CD4-positive, alpha-beta memory T cell (primary cell): ENCODE results near the gene OSTF1. TPM values are rescaled to one million over a fixed set of nuclear protein-coding genes. Genes with fewer than 3 reads are reported as not detected.

ENCODE experiments used
- CTCF ChIA-PET: fragments of 350-600 bp; sonication (Branson Sonifier 250); formaldehyde crosslinking; loops from one replicate; lab custom pipeline; 2021; ENCODE audit warnings: inconsistent platforms; ENCODE audit not compliant: partially characterized antibody; lab: Charles Lee
- POLR2A ChIA-PET: fragments of 350-600 bp; sonication (Branson Sonifier 250); formaldehyde crosslinking; loops from one replicate; lab custom pipeline; 2021; ENCODE audit not compliant: partially characterized antibody; lab: Charles Lee
- DNase-seq, 5 donors: peaks; one replicate each; pipeline versions ENCODE4 v3.0.0 to v3.0.0-alpha.2; 2020 to 2022; ENCODE audit warnings: mixed read lengths in 1 of 5
- H3K27ac ChIP-seq: one replicate; pipeline ENCODE4 v1.7.0; 2013; ENCODE audit warnings: low read depth, low read length
- H3K27me3 ChIP-seq: 2 replicates; pipeline ENCODE4 v1.7.0; 2013; ENCODE audit warnings: mild to moderate bottlenecking, low read length, moderate library complexity; ENCODE audit not compliant: insufficient read depth
- H3K36me3 ChIP-seq: 2 replicates; pipeline ENCODE4 v1.7.0; 2013; ENCODE audit warnings: mild to moderate bottlenecking, low read length, moderate library complexity; ENCODE audit not compliant: insufficient read depth
- H3K4me1 ChIP-seq: 2 replicates; pipeline ENCODE4 v1.7.0; 2013; ENCODE audit warnings: mild to moderate bottlenecking, low read length, moderate library complexity; ENCODE audit not compliant: insufficient read depth
- H3K4me3 ChIP-seq, 2 donors: one replicate each; pipeline ENCODE4 v1.7.0; 2013; ENCODE audit warnings: low read length in 2 of 2, mild to moderate bottlenecking in 1 of 2
- H3K9me3 ChIP-seq, 2 donors: one replicate each; pipeline ENCODE4 v1.7.0; 2013; ENCODE audit warnings: low read length in 2 of 2, control low read depth in 1 of 2; ENCODE audit not compliant: control insufficient read depth in 1 of 2
- H3K27ac Mint-ChIP-seq, 7 donors: one replicate each; pipeline ENCODE4 v1.8.0; 2020 to 2021; ENCODE audit warnings: mixed read lengths in 7 of 7, mild to moderate bottlenecking in 6 of 7, inconsistent platforms in 3 of 7, moderate library complexity in 3 of 7
- H3K27me3 Mint-ChIP-seq, 2 donors: one replicate each; pipeline ENCODE4 v1.8.0; 2020 to 2021; ENCODE audit warnings: mixed read lengths in 2 of 2
- H3K36me3 Mint-ChIP-seq, 2 donors: one replicate each; pipeline ENCODE4 v1.8.0; 2020 to 2021; ENCODE audit warnings: mixed read lengths in 2 of 2, inconsistent platforms in 1 of 2, mild to moderate bottlenecking in 1 of 2
- H3K4me1 Mint-ChIP-seq, 4 donors: one replicate each; pipeline ENCODE4 v1.8.0; 2020 to 2021; ENCODE audit warnings: mixed read lengths in 4 of 4, mild to moderate bottlenecking in 1 of 4
- H3K4me3 Mint-ChIP-seq, 8 donors: one replicate each; pipeline ENCODE4 v1.8.0; 2020 to 2021; ENCODE audit warnings: mixed read lengths in 8 of 8, mild to moderate bottlenecking in 7 of 8, moderate library complexity in 6 of 8, inconsistent platforms in 3 of 8
- H3K9me3 Mint-ChIP-seq, 8 donors: one replicate each; pipeline ENCODE4 v1.8.0; 2020 to 2021; ENCODE audit warnings: mixed read lengths in 8 of 8, mild to moderate bottlenecking in 5 of 8, inconsistent platforms in 3 of 8, moderate library complexity in 1 of 8
- intact Hi-C: fragments of 100-400 bp; cut with micrococcal nuclease; formaldehyde crosslinking; loops from one replicate; pipeline ENCODE4 v1.15.1; 2023
- polyA plus RNA-seq, 2 donors: library from polyadenylated mRNA; unstranded; fragments of 300-500 nt; fragmentation: Illumina TruSeq; gene quantifications; one replicate each; pipeline ENCODE4 v1.2.3, GENCODE V29; 2021
- total RNA-seq, 2 experiments: library from RNA; stranded (reverse); gene quantifications; one replicate each; pipeline ENCODE4 v1.2.3, GENCODE V29; 2021

Gene OSTF1
- 10 to 100 TPM; 59.8 to 60.8 TPM for total RNA-seq
- polyA plus RNA-seq: 100 to 1,000 TPM; 178 to 188 TPM

GRCh38 chr9:75087824-75088645 lies at the start of gene OSTF1, which contains the start of gene NMRK1:
TSS of gene OSTF1 (plus strand) at chr9:75088514. CDS start at chr9:75088693, 179 bp downstream.
TSS of gene NMRK1 (minus strand) at chr9:75088155. CDS start at chr9:75083115, 5,040 bp downstream.
- ChIA-PET CTCF (interaction anchor here (0.7 to 5.7 kb wide), 15 partner anchors 10 to 313 kb away, joined by 3 to 21 read pairs (median 7); partner anchors contain the start of gene C9orf40), POLR2A (interaction anchor here (0.6 to 10.7 kb wide), 32 partner anchors 9 to 1371 kb away, joined by 3 to 251 read pairs (median 4); partner anchors contain the start of genes C9orf40, CARNMT1, GCNT1 and RFK)
- Mint-ChIP-seq H3K27ac (peak within 1 kb of the TSS; percentile 90 to 98 (median 97)), H3K4me1 (peaks cover 56 to 87% (median 66%) of the 10 kb centered on the region in 4 donors), H3K27me3 (no peaks in the 10 kb centered on the region), H3K36me3 (peaks cover 5 to 37% of the 10 kb centered on the region in 2 donors), H3K9me3 (no peaks in the 10 kb centered on the region), H3K4me3 (peak within 1 kb of the TSS; percentile 99 to 100 (median 100))
- peak; percentile 92 to 97 (median 96) for DNase-seq
- H3K27ac ChIP-seq: peak within 1 kb of the TSS; percentile 92
- H3K27me3 ChIP-seq: no peaks in the 10 kb centered on the region
- H3K9me3 ChIP-seq: no peaks in the 10 kb centered on the region
- H3K36me3 ChIP-seq: no peaks in the 10 kb centered on the region
- H3K4me3 ChIP-seq: peak within 1 kb of the TSS; percentile 89 to 97
- intact Hi-C loops: loop anchor here (1.0 to 5.0 kb wide), 9 partner anchors 17 to 1931 kb away; partner anchors contain the start of genes C9orf40, CARNMT1 and RFK
- H3K4me1 ChIP-seq: peaks cover 73% of the 10 kb centered on the region

GRCh38 chr9:75039009-75039408 lies 49.3 kb upstream of the OSTF1 start:
- ChIA-PET POLR2A (interaction anchor here (0.6 kb wide), 1 partner anchor 13 kb away, joined by 3 read pairs; no protein-coding TSS in a partner anchor), CTCF (no interaction called here)
- Histone ChIP-seq H3K27ac (no peak overlapping the region), H3K36me3 (no peaks in the 10 kb centered on the region), H3K4me3 (no peak overlapping the region), H3K4me1 (no peaks in the 10 kb centered on the region), H3K27me3 (no peaks in the 10 kb centered on the region), H3K9me3 (no peaks in the 10 kb centered on the region)
- no peaks in the 10 kb centered on the region for H3K9me3 Mint-ChIP-seq
- H3K4me3 Mint-ChIP-seq: peak overlapping the region in 1 of 8 donors; percentile 5
- no peaks in the 10 kb centered on the region for H3K36me3 Mint-ChIP-seq
- no peak overlapping the region for H3K27ac Mint-ChIP-seq
- DNase-seq: no peak
- H3K4me1 Mint-ChIP-seq: no peaks in the 10 kb centered on the region
- peaks cover 4 to 6% of the 10 kb centered on the region in 2 donors for H3K27me3 Mint-ChIP-seq
- intact Hi-C loops: no loop called here

GRCh38 chr9:75039801-75040200 lies 48.5 kb upstream of the OSTF1 start:
- ChIA-PET POLR2A (interaction anchor here (0.6 kb wide), 1 partner anchor 12 kb away, joined by 3 read pairs; no protein-coding TSS in a partner anchor), CTCF (no interaction called here)
- no peak for DNase-seq
- H3K4me3 ChIP-seq: no peak overlapping the region
- H3K9me3 Mint-ChIP-seq: no peaks in the 10 kb centered on the region
- no peak overlapping the region for H3K27ac ChIP-seq
- H3K36me3 ChIP-seq: no peaks in the 10 kb centered on the region
- intact Hi-C loops: no loop called here
- H3K27me3 ChIP-seq: no peaks in the 10 kb centered on the region
- H3K9me3 ChIP-seq: no peaks in the 10 kb centered on the region
- H3K4me1 ChIP-seq: no peaks in the 10 kb centered on the region
- no peak overlapping the region for H3K27ac Mint-ChIP-seq
- no peak overlapping the region for H3K4me3 Mint-ChIP-seq
- peaks cover 4 to 6% of the 10 kb centered on the region in 2 donors for H3K27me3 Mint-ChIP-seq
- H3K4me1 Mint-ChIP-seq: no peaks in the 10 kb centered on the region
- no peaks in the 10 kb centered on the region for H3K36me3 Mint-ChIP-seq

GRCh38 chr9:75041041-75041440 lies 47.3 kb upstream of the OSTF1 start:
- H3K27me3 Mint-ChIP-seq: peaks cover 6 to 13% of the 10 kb centered on the region in 2 donors
- H3K4me1 Mint-ChIP-seq: no peaks in the 10 kb centered on the region
- H3K27ac Mint-ChIP-seq: no peak overlapping the region
- CTCF ChIA-PET: interaction anchor here (1.0 kb wide), 1 partner anchor 13 kb away, joined by 4 read pairs; the partner anchor contains the start of gene CARNMT1
- no peaks in the 10 kb centered on the region for H3K9me3 ChIP-seq
- H3K4me3 Mint-ChIP-seq: no peak overlapping the region
- POLR2A ChIA-PET: no interaction called here
- H3K27ac ChIP-seq: no peak overlapping the region
- intact Hi-C loops: no loop called here
- H3K4me3 ChIP-seq: no peak overlapping the region
- DNase-seq: no peak
- no peaks in the 10 kb centered on the region for H3K27me3 ChIP-seq
- H3K36me3 ChIP-seq: no peaks in the 10 kb centered on the region
- H3K9me3 Mint-ChIP-seq: no peaks in the 10 kb centered on the region
- H3K4me1 ChIP-seq: no peaks in the 10 kb centered on the region
- H3K36me3 Mint-ChIP-seq: no peaks in the 10 kb centered on the region

- no peak overlapping the region for H3K27ac Mint-ChIP-seq
- H3K27me3 Mint-ChIP-seq: peaks cover 6 to 10% of the 10 kb centered on the region in 2 donors
- DNase-seq: no peak
These were observed 41.5 kb upstream of the OSTF1 start for GRCh38 chr9:75046725-75047345.

GRCh38 chr9:75047506-75047905 lies 40.8 kb upstream of the OSTF1 start:
- no peaks in the 10 kb centered on the region for H3K9me3 Mint-ChIP-seq
- no peaks in the 10 kb centered on the region for H3K4me1 Mint-ChIP-seq
- Histone ChIP-seq H3K4me3 (no peak overlapping the region), H3K27ac (no peak overlapping the region), H3K27me3 (no peaks in the 10 kb centered on the region), H3K9me3 (no peaks in the 10 kb centered on the region), H3K4me1 (no peaks in the 10 kb centered on the region), H3K36me3 (no peaks in the 10 kb centered on the region)
- POLR2A ChIA-PET: no interaction called here
- CTCF ChIA-PET: interaction anchor here (0.7 to 1.2 kb wide), 3 partner anchors 10 to 40 kb away, joined by 3 read pairs; no protein-coding TSS in a partner anchor
- no peaks in the 10 kb centered on the region for H3K36me3 Mint-ChIP-seq
- no peak overlapping the region for H3K27ac Mint-ChIP-seq
- H3K27me3 Mint-ChIP-seq: peaks cover 6 to 10% of the 10 kb centered on the region in 2 donors
- no peak for DNase-seq
- intact Hi-C loops: no loop called here
- no peak overlapping the region for H3K4me3 Mint-ChIP-seq

More at GRCh38 chr9:75046725-75047345, 41.5 kb upstream of the OSTF1 start:
- H3K4me1 ChIP-seq: no peaks in the 10 kb centered on the region
- ChIA-PET POLR2A (no interaction called here), CTCF (interaction anchor here (0.7 to 1.2 kb wide), 3 partner anchors 11 to 39 kb away, joined by 3 read pairs; no protein-coding TSS in a partner anchor)
- H3K27me3 ChIP-seq: no peaks in the 10 kb centered on the region
- intact Hi-C loops: no loop called here
- Mint-ChIP-seq H3K36me3 (no peaks in the 10 kb centered on the region), H3K4me3 (no peak overlapping the region), H3K9me3 (no peaks in the 10 kb centered on the region), H3K4me1 (no peaks in the 10 kb centered on the region)
- no peaks in the 10 kb centered on the region for H3K9me3 ChIP-seq
- no peaks in the 10 kb centered on the region for H3K36me3 ChIP-seq
- H3K27ac ChIP-seq: no peak overlapping the region
- no peak overlapping the region for H3K4me3 ChIP-seq
